RKO (cell line): ENCODE measurements around the gene UBL3.

Experiments used
- DNase-seq: peaks from one replicate; pipeline ENCODE4 v3.0.0-alpha.2; 2016; ENCODE audit warnings: low spot score

Gene UBL3

DNA sequence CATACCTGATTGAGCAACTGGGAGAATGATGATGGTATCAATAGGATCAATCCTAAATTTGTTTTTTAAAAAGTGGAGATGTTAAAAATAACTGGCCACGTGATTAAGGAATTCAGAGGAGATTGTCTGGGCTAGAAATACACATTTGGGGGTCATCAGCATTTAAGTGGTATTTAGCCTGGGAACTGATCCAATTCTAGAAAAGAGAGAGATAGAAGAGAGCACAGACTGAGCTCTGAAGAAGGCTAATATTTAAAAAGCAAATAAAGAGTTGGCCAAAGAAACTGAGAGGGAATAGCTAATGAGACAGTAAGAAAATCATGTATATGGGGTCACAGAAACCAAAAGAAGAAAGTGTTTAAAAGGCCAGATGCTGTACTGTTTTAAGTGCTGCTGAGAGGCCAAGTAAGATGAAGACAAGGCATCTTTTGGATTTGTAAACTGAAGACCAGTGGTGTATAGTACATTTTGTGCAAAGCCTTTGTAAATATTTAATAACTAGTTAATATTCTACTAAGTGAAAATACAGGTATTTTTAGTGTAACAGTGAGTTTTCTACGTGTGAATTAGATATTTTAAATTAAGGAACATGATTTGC lies 40.2 kb downstream of the UBL3 start:
- no peak for DNase-seq

DNA sequence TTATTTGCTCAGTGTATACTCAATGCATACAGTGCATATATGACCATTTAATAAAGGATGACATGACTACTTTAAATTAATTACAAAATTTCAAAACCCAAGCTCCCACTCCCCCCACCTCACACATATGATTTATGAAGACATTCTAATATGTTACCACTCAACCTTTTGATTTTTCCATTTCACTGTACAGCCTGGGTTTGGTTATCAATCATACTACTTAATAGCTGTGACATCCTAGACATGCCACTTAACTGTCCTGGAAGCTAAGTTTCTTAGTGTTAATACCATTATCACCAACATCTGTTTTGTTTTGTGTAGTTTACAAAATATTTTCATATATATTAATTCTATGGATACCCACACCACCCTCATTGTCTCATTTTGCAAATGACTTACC lies 42.2 kb downstream of the UBL3 start:
- no peak for DNase-seq

DNA sequence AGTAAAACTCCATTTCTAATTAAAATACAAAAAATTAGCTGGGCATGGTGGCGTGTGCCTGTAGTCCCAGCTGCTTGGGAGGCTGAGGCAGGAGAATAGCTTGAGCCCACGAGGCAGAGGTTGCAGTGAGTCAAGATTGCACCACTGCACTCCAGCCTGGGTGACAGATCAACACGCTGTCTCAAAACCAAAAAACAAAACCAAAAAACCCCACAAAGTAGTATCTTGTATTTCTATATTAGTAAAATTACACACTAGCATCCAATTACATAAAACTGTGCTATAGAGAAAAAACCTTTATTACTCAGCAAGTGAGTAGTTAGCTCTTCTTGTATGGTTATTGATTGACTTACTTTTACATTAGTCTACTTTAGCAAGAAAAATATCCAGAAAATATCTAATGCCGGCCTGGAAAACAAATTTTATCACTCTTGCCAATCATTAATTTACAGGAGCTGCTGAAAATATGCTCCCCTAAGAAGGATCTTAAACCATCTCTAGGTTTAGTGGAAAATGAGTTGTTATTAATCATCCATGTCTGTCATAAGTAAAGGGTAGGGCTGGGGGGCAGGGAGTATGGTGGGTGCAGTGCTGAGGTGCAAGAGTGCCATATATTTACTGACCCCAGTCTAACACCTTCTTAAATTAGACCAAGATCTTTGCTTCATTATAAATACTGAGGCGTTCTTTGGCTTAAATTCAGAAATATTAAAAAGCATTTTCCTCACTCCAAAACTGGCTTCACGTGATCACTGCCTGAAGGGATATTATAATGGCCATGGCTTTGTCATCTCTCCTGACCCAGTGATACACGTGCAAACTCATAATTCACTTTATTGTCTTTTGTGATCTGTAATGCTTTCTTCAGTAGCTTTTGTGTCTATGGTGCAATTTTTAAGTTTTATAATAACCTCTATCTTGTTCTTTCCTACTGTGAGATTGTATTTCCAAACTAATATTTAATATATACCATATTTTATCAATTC lies 44.1 kb downstream of the UBL3 start:
- no peak for DNase-seq

DNA sequence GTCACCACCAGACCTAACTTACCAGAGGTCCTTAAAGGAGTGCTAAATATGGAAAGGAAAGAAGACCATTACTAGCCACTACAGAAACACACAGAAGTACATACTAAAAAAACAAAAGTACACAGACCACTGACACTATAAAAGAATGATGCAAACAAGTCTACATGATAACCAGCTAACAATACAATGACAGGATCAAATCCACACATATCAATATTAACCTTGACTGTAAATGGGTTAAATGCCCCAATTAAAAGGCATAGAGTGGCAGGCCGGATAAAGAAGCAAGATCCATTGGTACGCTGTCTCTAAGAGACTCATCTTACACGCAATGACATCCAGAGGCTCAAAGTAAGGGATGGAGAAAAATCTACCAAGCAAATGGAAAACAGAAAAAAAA lies 47.2 kb downstream of the UBL3 start:
- no peak for DNase-seq

DNA sequence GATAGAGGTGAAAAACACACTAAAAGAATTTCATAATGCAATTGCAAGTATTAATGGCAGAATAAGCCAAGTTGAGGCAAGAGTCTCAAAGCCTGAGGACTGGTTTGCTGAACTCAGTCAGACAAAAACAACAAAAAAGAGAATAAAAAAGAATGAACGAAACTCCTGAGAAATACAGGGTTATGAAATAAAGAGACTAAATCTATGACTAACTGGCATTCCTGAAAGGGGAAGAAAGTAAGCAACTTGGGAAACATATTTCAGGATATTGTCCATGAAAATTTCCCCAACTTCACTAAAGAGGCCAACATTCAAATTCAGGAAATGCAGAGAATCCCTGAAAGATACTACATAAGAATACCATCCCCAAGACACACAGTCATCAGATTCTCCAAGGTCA lies 47.8 kb downstream of the UBL3 start:
- DNase-seq: no peak

- no peak for DNase-seq
Observed at GRCh38 chr13:29801737-29802305, 48.6 kb downstream of the UBL3 start.

- no peak for DNase-seq
Observed at GRCh38 chr13:29801102-29801501, 49.3 kb downstream of the UBL3 start.

DNA sequence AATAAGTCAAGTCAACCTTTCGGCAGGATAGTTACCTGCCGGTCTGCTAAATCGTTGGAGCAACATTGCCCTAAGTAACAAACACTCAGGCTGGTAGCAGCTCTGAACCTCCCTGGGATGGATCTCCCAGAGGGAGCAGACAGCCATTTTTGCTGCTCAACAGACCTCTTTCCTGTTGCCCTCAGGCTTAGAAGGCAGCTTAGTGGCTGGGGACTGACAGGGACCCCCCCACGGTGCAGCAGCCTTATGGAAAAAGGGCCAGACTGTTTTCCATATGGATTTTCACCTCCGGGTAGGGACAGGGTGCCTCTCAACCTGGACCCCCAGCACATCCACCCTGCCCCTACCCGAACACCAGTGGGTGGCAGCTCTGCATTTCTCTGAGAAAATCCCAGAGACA lies 49.7 kb downstream of the UBL3 start:
- DNase-seq: no peak

DNA sequence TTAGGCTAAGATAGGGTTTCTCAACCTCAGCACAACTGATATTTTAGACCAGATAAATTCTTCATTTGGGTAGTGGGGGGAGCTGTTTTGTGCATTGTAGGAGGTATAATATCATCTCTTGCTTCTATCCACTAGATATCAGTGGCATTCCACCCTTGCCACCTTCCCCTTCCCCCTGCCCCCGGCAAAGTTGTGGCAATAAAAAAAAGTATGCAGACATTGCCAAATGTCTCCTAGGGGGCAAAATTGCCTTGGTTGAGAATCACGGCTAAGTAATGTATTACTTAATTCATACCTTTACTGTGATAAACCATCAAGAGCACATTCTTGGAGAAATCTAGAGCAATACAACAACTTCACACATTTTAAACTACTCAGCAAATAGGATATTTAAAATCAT lies 51.4 kb downstream of the UBL3 start:
- DNase-seq: no peak

DNA sequence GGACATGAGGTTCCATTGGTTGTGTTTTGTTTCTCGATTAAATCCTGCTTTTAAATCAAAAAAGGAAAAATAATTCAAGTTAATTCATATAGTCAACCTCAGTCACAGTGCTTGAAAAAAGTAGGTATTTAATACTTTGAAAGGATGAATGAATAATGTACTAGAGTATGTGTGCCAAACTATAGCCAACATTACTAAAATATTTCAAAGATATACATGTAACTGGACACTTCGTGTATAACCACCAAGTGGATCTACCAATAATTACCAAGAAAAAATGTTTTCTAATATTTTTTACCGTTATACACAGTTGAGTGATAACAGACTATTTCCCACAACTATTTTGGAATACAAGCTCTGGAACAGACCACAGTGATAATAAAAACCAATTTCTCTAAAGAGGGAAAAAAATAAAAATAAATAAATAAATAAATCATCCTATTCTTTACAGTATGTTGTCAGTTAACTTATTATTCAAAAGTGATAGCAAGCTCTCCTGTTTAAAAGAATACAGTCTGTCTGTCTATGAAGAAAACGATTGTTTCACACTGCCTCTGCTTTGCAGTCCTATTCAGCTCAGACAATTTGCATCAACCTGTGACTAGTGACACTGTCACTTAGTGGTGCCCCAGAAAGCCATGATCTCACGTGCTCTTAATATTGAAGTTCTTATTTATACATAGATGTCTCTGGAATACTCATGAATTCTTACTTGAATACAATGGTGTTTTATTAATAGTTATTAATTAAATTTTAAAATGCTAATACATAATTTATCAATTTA lies 58.2 kb downstream of the UBL3 start:
- DNase-seq: no peak

GRCh38 chr13:29791508-29791907 lies 58.9 kb downstream of the UBL3 start:
- DNase-seq: no peak

DNA sequence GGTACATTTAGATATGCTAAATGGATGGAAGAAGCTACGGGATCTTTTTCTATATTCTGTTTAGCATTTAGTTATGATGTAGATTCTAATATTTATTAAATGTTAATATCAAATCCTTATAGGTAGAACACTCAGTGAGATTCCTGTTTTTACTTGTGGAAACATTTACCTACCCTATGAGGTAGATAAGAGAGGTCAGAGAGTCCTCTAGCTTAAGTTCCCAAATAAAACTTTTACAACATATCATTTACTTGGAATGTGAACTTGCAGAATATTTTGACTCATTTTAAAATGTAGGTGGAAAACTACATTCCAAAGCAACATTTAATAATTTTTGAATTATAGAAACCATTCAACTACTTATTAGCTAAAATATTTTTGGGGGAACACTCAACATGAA lies 63.7 kb downstream of the UBL3 start:
- DNase-seq: no peak

DNA sequence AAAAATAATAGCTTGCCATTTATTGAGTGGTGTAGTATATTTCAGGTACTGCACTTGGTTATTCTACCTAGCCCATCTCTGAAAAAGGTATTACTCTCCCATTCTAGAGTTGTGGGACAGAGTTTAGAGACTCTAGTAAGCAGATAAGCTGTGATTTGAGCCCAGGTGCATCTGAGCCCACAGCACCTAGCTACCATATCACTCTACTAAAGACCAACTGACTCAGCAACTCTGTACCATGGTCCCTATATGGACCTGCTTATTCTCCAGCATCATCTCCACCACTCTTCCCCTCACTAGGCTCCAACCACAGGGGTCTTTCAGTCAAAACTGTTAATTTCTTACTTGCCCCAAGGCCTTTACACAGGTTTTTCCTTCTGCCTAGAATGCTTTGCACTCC lies 64.4 kb downstream of the UBL3 start:
- no peak for DNase-seq

GRCh38 chr13:29782798-29783197 lies 67.6 kb downstream of the UBL3 start:
- DNase-seq: no peak

DNA sequence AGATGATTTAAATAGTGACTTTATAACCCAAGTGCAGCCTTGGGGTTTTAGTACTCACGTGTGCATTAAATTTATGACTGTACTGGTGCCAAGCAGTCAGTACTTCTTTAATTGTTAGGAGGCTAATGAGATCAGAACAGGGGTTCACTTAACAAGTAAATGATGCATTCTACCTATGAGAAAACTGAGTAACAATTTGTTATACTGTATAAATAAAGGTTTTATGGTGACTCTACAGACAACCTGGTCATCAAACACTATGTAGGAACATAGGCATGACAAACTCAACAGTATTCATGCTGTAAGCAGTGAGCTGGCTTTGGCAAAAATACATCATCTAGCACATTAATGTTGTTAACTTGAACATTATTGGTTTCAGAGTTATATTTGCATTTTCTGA lies 75.6 kb downstream of the UBL3 start:
- DNase-seq: no peak

DNA sequence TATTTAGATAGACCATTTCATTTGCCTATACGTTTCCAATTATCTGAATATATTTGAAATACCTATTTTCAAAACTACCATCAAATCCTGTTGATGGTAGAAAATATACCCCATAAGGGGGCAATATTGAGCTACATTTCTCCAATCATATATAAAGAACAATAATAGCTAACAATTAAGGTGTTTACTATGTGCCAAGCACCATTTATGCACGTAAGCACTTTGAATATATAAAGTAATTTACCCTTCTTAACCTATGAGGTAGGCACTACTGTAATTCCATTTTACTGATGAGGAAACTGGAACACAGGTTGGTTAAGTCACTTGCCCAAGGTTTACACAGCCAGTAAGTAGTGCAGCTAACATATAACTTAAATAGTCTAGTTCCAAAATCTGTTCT lies 79.2 kb downstream of the UBL3 start:
- peak; percentile 47 for DNase-seq

GRCh38 chr13:29767006-29767405 lies 83.4 kb downstream of the UBL3 start:
- no peak for DNase-seq

- DNase-seq: no peak
Observed at GRCh38 chr13:29763436-29764180, 86.8 kb downstream of the UBL3 start.

DNA sequence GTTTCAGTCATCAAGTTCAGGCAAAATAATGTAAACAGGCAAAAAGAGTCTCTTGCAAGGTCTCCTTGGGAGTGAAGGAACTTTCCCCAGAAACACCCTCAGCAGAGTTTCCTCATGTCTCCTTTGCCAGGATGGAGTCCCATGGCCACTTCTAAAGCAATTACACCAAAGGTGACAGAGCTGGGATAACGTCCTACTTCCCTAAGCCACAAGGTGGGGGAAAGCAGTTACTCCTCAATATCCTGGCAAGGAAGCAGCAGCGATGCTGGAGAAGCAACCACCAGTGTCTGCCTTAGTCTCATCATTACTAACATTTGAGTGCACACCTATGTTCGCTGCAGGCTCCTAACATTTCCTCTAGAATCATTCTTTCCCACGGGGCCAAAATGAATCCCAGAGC lies 88.6 kb downstream of the UBL3 start:
- no peak for DNase-seq

- DNase-seq: no peak
Observed at GRCh38 chr13:29761160-29761559, 89.3 kb downstream of the UBL3 start.

- no peak for DNase-seq
Observed at GRCh38 chr13:29760544-29760943, 89.9 kb downstream of the UBL3 start.
